Fibroblast of lung (primary cell): Measurements from ENCODE around the gene PCDH15.

Experiments used
- CTCF ChIP-seq, 2 donors: IDR thresholded peaks in 1 of 2; conservative IDR thresholded peaks in 1 of 2; 1 replicate in 1 of 2; 2 replicates in 1 of 2; pipeline ENCODE4 v1.5.1; 2011 to 2012; ENCODE audit warnings: low read length in 2 of 2, control low read depth in 1 of 2, inconsistent platforms in 1 of 2, low read depth in 1 of 2, mild to moderate bottlenecking in 1 of 2
- EZH2 ChIP-seq: IDR thresholded peaks from 2 replicates; pipeline ENCODE4 v1.5.1; 2012; ENCODE audit warnings: low read length, control low read depth, mild to moderate bottlenecking; ENCODE audit errors: missing control alignments

DNA sequence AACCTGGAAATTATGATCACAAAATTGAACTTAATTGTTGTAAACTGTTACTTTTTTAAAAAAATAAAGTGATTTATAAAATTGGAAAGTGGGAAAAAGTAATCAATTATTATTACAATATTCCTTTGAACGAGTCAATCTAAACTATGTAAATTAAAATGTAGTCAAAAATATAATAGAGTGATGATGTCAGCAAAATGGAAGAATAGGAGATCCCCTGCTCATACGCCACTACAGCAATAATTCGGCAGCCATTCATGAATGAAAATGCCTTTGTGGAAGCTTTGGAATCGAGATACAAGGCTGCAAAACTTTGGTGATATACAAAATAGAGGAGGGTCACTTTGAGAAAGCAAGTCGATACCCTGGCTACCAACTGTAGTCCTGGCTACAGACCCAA is 36.4 kb upstream of the PCDH15 start:
- TF ChIP-seq CTCF (conservative IDR thresholded peaks at IDR 0.05 in 1 of 2, IDR thresholded peaks at IDR 0.05 in 1 of 2; ENCODE audit: low read depth in 1 of 2, low read length in 2 of 2) (no peak), EZH2 (no peak)
